ENCODE measurements around the gene RANBP6. TPM values are rescaled to one million over a fixed set of nuclear protein-coding genes. Genes with fewer than 3 reads are reported as not detected.

The RANBP6 gene
- polyA plus RNA-seq, 1 of the 3 experiments (the other 2 are of a cell fraction), result 4.1 TPM

DNA sequence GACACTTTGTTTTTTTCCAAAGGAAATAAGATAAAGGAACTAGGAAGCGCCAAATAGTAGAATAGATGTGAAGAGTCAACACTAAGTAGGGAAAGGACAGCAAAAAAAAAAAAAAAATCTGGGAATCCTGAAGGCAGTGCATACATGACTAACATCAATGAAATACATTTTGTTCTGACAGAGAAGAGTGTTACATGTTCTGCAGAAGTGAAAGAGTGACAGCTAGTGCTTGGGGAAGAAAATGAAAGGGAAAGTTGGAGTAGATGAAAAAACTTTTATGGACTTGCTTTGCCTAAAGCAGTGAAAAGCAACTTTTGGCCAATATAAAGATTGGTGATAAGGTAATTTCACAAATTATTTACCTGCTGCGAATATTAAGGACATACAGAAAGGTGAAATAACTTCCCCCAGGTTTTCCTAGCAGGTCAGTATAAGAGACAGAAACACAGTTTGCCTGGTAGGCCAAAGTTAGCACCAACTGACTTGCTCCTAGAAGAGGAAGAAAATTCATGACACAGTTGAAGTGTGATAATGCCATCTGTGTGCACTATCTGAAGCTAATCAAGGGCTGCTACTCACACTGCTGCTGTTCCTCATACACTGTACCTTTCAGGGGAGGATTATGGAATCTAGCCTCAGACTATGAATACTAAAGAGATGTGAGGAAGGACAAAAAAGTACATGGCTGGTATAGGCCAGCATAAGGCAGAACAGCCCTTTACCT, 38.6 kb downstream of the RANBP6 start:
- POLR2A ChIA-PET, result no interaction called here
- no peaks in the 10 kb centered on the region for H3K9me3 ChIP-seq
- no peak overlapping the region for H3K4me2 ChIP-seq
- TF ChIP-seq FOSL2 (IDR thresholded peaks at IDR 0.05; ENCODE audit: borderline replicate concordance, low read depth) (no peak), CHD2 (IDR thresholded peaks at IDR 0.05; ENCODE audit: low read length, partially characterized antibody) (no peak), RAD21 (IDR thresholded peaks at IDR 0.05; ENCODE audit: low read length) (no peak), SIN3A (IDR thresholded peaks at IDR 0.05; ENCODE audit: borderline replicate concordance, low read depth, low read length) (no peak), RXRA (IDR thresholded peaks at IDR 0.05; ENCODE audit: borderline replicate concordance, low read depth) (no peak), EZH2phosphoT487 (IDR thresholded peaks at IDR 0.05; ENCODE audit: borderline replicate concordance, low read depth) (no peak), MXI1 (IDR thresholded peaks at IDR 0.05; ENCODE audit: low read depth, low read length) (no peak), GABPA (IDR thresholded peaks at IDR 0.05; ENCODE audit: low read depth) (no peak), ELF1 (IDR thresholded peaks at IDR 0.05) (no peak), TAF1 (IDR thresholded peaks at IDR 0.05; ENCODE audit: borderline replicate concordance, low read depth, low read length) (no peak), JUND (IDR thresholded peaks at IDR 0.05) (no peak), EP300 (IDR thresholded peaks at IDR 0.05; ENCODE audit: borderline replicate concordance in 1 of 2, low read depth in 1 of 2, low read length in 1 of 2) (no peak), TCF12 (IDR thresholded peaks at IDR 0.05) (no peak)
- TF ChIP-seq, protein P1, sequence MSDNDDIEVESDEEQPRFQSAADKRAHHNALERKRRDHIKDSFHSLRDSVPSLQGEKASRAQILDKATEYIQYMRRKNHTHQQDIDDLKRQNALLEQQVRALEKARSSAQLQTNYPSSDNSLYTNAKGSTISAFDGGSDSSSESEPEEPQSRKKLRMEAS (IDR thresholded peaks at IDR 0.05; ENCODE audit: low read depth), result no peak
- TF ChIP-seq, protein P2, sequence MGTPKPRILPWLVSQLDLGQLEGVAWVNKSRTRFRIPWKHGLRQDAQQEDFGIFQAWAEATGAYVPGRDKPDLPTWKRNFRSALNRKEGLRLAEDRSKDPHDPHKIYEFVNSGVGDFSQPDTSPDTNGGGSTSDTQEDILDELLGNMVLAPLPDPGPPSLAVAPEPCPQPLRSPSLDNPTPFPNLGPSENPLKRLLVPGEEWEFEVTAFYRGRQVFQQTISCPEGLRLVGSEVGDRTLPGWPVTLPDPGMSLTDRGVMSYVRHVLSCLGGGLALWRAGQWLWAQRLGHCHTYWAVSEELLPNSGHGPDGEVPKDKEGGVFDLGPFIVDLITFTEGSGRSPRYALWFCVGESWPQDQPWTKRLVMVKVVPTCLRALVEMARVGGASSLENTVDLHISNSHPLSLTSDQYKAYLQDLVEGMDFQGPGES (IDR thresholded peaks at IDR 0.05; ENCODE audit: low read depth, low read length), result no peak
- TF ChIP-seq, protein P3, sequence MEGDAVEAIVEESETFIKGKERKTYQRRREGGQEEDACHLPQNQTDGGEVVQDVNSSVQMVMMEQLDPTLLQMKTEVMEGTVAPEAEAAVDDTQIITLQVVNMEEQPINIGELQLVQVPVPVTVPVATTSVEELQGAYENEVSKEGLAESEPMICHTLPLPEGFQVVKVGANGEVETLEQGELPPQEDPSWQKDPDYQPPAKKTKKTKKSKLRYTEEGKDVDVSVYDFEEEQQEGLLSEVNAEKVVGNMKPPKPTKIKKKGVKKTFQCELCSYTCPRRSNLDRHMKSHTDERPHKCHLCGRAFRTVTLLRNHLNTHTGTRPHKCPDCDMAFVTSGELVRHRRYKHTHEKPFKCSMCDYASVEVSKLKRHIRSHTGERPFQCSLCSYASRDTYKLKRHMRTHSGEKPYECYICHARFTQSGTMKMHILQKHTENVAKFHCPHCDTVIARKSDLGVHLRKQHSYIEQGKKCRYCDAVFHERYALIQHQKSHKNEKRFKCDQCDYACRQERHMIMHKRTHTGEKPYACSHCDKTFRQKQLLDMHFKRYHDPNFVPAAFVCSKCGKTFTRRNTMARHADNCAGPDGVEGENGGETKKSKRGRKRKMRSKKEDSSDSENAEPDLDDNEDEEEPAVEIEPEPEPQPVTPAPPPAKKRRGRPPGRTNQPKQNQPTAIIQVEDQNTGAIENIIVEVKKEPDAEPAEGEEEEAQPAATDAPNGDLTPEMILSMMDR (IDR thresholded peaks at IDR 0.05), result no peak
- TF ChIP-seq, protein P4, sequence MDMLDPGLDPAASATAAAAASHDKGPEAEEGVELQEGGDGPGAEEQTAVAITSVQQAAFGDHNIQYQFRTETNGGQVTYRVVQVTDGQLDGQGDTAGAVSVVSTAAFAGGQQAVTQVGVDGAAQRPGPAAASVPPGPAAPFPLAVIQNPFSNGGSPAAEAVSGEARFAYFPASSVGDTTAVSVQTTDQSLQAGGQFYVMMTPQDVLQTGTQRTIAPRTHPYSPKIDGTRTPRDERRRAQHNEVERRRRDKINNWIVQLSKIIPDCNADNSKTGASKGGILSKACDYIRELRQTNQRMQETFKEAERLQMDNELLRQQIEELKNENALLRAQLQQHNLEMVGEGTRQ (IDR thresholded peaks at IDR 0.05; ENCODE audit: borderline replicate concordance, low read depth, low read length), result no peak
- TF ChIP-seq, protein P5, sequence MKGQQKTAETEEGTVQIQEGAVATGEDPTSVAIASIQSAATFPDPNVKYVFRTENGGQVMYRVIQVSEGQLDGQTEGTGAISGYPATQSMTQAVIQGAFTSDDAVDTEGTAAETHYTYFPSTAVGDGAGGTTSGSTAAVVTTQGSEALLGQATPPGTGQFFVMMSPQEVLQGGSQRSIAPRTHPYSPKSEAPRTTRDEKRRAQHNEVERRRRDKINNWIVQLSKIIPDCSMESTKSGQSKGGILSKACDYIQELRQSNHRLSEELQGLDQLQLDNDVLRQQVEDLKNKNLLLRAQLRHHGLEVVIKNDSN (IDR thresholded peaks at IDR 0.05; ENCODE audit: borderline replicate concordance, low read depth), result no peak
- TF ChIP-seq, protein P6, sequence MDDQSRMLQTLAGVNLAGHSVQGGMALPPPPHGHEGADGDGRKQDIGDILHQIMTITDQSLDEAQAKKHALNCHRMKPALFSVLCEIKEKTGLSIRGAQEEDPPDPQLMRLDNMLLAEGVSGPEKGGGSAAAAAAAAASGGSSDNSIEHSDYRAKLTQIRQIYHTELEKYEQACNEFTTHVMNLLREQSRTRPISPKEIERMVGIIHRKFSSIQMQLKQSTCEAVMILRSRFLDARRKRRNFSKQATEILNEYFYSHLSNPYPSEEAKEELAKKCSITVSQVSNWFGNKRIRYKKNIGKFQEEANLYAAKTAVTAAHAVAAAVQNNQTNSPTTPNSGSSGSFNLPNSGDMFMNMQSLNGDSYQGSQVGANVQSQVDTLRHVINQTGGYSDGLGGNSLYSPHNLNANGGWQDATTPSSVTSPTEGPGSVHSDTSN (IDR thresholded peaks at IDR 0.05), result no peak
- H2AFZ ChIP-seq (ENCODE audit: low read depth), result no peak overlapping the region
- H3K9ac ChIP-seq, result no peak overlapping the region
- peaks cover 30% of the 10 kb centered on the region; the same call in 1 of the 2 replicates for H3K79me2 ChIP-seq (ENCODE audit: insufficient read depth)
- H3K27ac ChIP-seq (ENCODE audit: low read depth in 2 of 2, low read length in 1 of 2), result no peak overlapping the region; a peak in 1 of 4 replicates
- no peak overlapping the region for H3K4me3 ChIP-seq (ENCODE audit: low read depth in 2 of 2, low read length in 1 of 2)
- H3K4me1 ChIP-seq (ENCODE audit: control insufficient read depth in 1 of 2, insufficient read depth in 2 of 2, low read depth in 1 of 2, low read length in 1 of 2), result no peaks in the 10 kb centered on the region
- H3K27me3 ChIP-seq (ENCODE audit: insufficient read depth), result no peaks in the 10 kb centered on the region
- no peaks in the 10 kb centered on the region for H3K9me2 ChIP-seq
- no peak for DNase-seq
- CTCF ChIA-PET, result interaction anchor here (0.7 to 1.1 kb wide), 2 partner anchors 10 kb away, joined by 3 to 4 read pairs; no protein-coding TSS in a partner anchor
- peaks cover 2 to 39% of the 10 kb centered on the region in 2 experiments for H3K36me3 ChIP-seq (replicated peaks in 1 of 2; ENCODE audit: control insufficient read depth in 1 of 2, insufficient read depth in 2 of 2, low read length in 1 of 2)
- 90% methylated on average over 2 of the region's 2 CpGs for WGBS (ENCODE audit: low lambda C conversion rate)
- peaks cover 11% of the 10 kb centered on the region for H3F3A ChIP-seq (replicated peaks; ENCODE audit: insufficient read depth)
- H4K20me1 ChIP-seq (ENCODE audit: insufficient read depth), result no peaks in the 10 kb centered on the region
